ENCODE measurements around the gene MPO. TPM values are rescaled to one million over a fixed set of nuclear protein-coding genes. Genes with fewer than 3 reads are reported as not detected.

Gene MPO
- total RNA-seq, 1 experiment from 2014 or later: not detected

GRCh38 chr17:58279016-58279711 lies 1.6 kb downstream of the MPO start:
- Histone ChIP-seq H3K27ac (ENCODE audit: insufficient read length, low read depth, low read length) (no peak overlapping the region), H3K27me3 (ENCODE audit: insufficient read depth, low read length) (no peaks in the 10 kb centered on the region), H4K5ac (ENCODE audit: insufficient read length, low read depth, low read length) (no peak overlapping the region), H3T11ph (ENCODE audit: low read length) (no peak overlapping the region), H3K9ac (ENCODE audit: extremely low read depth, insufficient read length, low read length) (no peak overlapping the region), H2AK5ac (ENCODE audit: insufficient read length, low read length) (no peak overlapping the region), H2BK120ac (ENCODE audit: low read depth, low read length, poor library complexity, severe bottlenecking) (no peak overlapping the region), H3K79me2 (ENCODE audit: insufficient read depth, low read length) (no peaks in the 10 kb centered on the region), H3K9me3 (ENCODE audit: control insufficient read depth, low read depth, low read length) (no peaks in the 10 kb centered on the region), H3K56ac (ENCODE audit: insufficient read length, low read depth, low read length) (no peak overlapping the region), H2AFZ (ENCODE audit: low read length) (no peak overlapping the region), H3K14ac (ENCODE audit: insufficient read depth, low read length) (no peak overlapping the region), H3K4me1 (ENCODE audit: insufficient read depth, low read length) (no peaks in the 10 kb centered on the region; the same call in 1 of the 2 replicates), H4K8ac (replicated peaks; ENCODE audit: insufficient read length, low read depth, low read length) (no peak overlapping the region), H3K79me1 (ENCODE audit: insufficient read depth, low read depth, low read length, poor library complexity, severe bottlenecking) (no peaks in the 10 kb centered on the region), H3K4ac (ENCODE audit: low read depth, low read length) (no peak overlapping the region), H3K23ac (ENCODE audit: insufficient read length, low read depth, low read length) (no peak overlapping the region), H4K91ac (ENCODE audit: insufficient read length, low read depth, low read length) (no peak overlapping the region), H2BK15ac (ENCODE audit: low read depth, low read length) (no peak overlapping the region), H3K23me2 (ENCODE audit: insufficient read length, low read depth, low read length, poor library complexity, severe bottlenecking) (no peaks in the 10 kb centered on the region), H2BK5ac (ENCODE audit: insufficient read length, low read length) (no peak overlapping the region), H3K18ac (ENCODE audit: insufficient read length, low read depth, low read length) (no peak overlapping the region), H2BK20ac (ENCODE audit: low read depth, low read length, poor library complexity, severe bottlenecking) (no peak overlapping the region), H3K4me2 (ENCODE audit: insufficient read depth, insufficient read length, low read length) (no peak overlapping the region), H2BK12ac (ENCODE audit: insufficient read length, low read depth, low read length) (no peak overlapping the region), H4K20me1 (ENCODE audit: control insufficient read depth, insufficient read depth, insufficient read length) (no peaks in the 10 kb centered on the region)
- DNase-seq: no peak
- H3K4me1 Mint-ChIP-seq: peaks cover 11 to 13% of the 10 kb centered on the region in 2 experiments
- TF ChIP-seq, protein P1, sequence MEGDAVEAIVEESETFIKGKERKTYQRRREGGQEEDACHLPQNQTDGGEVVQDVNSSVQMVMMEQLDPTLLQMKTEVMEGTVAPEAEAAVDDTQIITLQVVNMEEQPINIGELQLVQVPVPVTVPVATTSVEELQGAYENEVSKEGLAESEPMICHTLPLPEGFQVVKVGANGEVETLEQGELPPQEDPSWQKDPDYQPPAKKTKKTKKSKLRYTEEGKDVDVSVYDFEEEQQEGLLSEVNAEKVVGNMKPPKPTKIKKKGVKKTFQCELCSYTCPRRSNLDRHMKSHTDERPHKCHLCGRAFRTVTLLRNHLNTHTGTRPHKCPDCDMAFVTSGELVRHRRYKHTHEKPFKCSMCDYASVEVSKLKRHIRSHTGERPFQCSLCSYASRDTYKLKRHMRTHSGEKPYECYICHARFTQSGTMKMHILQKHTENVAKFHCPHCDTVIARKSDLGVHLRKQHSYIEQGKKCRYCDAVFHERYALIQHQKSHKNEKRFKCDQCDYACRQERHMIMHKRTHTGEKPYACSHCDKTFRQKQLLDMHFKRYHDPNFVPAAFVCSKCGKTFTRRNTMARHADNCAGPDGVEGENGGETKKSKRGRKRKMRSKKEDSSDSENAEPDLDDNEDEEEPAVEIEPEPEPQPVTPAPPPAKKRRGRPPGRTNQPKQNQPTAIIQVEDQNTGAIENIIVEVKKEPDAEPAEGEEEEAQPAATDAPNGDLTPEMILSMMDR (conservative IDR thresholded peaks at IDR 0.05): no peak
- H3K9me3 Mint-ChIP-seq: no peaks in the 10 kb centered on the region
- peaks cover 15% of the 10 kb centered on the region for H3K27me3 Mint-ChIP-seq (ENCODE audit: low read depth)
- 0 out of 7 replicates have a peak overlapping the region, but pooled peaks of 1 of the 3 experiments have one; percentile 39 for H3K27ac Mint-ChIP-seq
- WGBS (ENCODE audit: extremely low coverage, insufficient read length, low lambda C conversion rate): no CpG with 5 or more reads among the region's 60 CpGs
- H3K36me3 Mint-ChIP-seq (ENCODE audit: insufficient read depth in 1 of 3, low read depth in 3 of 3): no peaks in the 10 kb centered on the region; a peak in 1 of 7 replicates
- no peak overlapping the region for H3K4me3 Mint-ChIP-seq
